Heart right ventricle (tissue), 16 donors: ENCODE data around the gene EBP. TPM values are rescaled to one million over a fixed set of nuclear protein-coding genes. Genes with fewer than 3 reads are reported as not detected.

ENCODE experiments used
- ATAC-seq, 8 donors: fragments of 200-7000 bp; cut with Tn5 transposase; one replicate each; pipeline ENCODE4 v1.9.1; 2020; ENCODE audit warnings: mild to moderate bottlenecking in 8 of 8, moderate library complexity in 8 of 8, moderate number of reproducible peaks in 1 of 8
- DNase-seq, 2 donors: peaks; one replicate each; pipeline ENCODE4 v3.0.0-alpha.2; 2020
- H3K27ac ChIP-seq, 10 donors: fragments of 200-600 bp; sonication (generic) in 2 of 10; one replicate each; pipeline versions ENCODE4 v1.5.0 to v1.8.0; 2020 to 2022; ENCODE audit warnings: mild to moderate bottlenecking in 3 of 10
- H3K27me3 ChIP-seq, 7 donors: fragments of 200-600 bp; one replicate each; pipeline ENCODE4 v1.8.0; 2021 to 2022; ENCODE audit warnings: mild to moderate bottlenecking in 2 of 7
- H3K36me3 ChIP-seq, 9 donors: fragments of 200-600 bp; sonication (generic) in 1 of 9; one replicate each; pipeline versions ENCODE4 v1.5.0 to v1.8.0; 2020 to 2022; ENCODE audit warnings: mild to moderate bottlenecking in 2 of 9
- H3K4me1 ChIP-seq, 9 donors: fragments of 200-600 bp; sonication (generic) in 1 of 9; one replicate each; pipeline versions ENCODE4 v1.5.0 to v1.8.0; 2020 to 2022; ENCODE audit warnings: mild to moderate bottlenecking in 4 of 9
- H3K4me3 ChIP-seq, 10 donors: fragments of 200-600 bp; sonication (generic) in 2 of 10; one replicate each; pipeline versions ENCODE4 v1.5.0 to v1.8.0; 2020 to 2022; ENCODE audit warnings: mild to moderate bottlenecking in 7 of 10, moderate library complexity in 2 of 10
- H3K9me3 ChIP-seq, 11 donors: fragments of 200-600 bp in 10 of 11; sonication (generic) in 2 of 11; one replicate each; pipeline versions ENCODE4 v1.5.0 to v1.8.0; 2013 to 2022; ENCODE audit warnings: mild to moderate bottlenecking in 2 of 11, control low read depth in 1 of 11, moderate library complexity in 1 of 11
- CTCF ChIP-seq, 9 donors: fragments of 200-600 bp; sonication (generic) in 2 of 9; IDR thresholded peaks; one replicate each; pipeline versions ENCODE4 v1.5.0 to v1.8.0; 2021 to 2022; ENCODE audit warnings: antibody characterized with exemption in 9 of 9, mild to moderate bottlenecking in 5 of 9, moderate library complexity in 1 of 9
- WGBS, 2 donors: extraction: QIAGEN DNeasy Blood & Tissue Kit; methylation state at CpG; one replicate each; pipeline ENCODE4 v1.1.7; 2013; ENCODE audit warnings: inconsistent platforms in 1 of 2; 5-methylcytosine and 5-hydroxymethylcytosine counted together
- intact Hi-C, 10 donors: fragments of 100-400 bp; cut with DNase I; formaldehyde crosslinking; loops; one replicate each; pipeline versions ENCODE4 v1.11.1 to v1.14.2; 2022
- polyA plus RNA-seq, 2 donors: library from polyadenylated mRNA; stranded (reverse); fragments of 200-250 nt; gene quantifications; one replicate each; pipeline ENCODE4 v1.2.3, GENCODE V29; 2013
- total RNA-seq, 10 donors: library from RNA; stranded (reverse); fragmentation: NEBNext Ultra II Directional in 3 of 10; extraction: Animal tissue kit (Norgen Biotek cat#: 25700) in 3 of 10; gene quantifications; one replicate each; pipeline versions ENCODE4 v1.2.1 to v1.2.4, GENCODE V29; 2021 to 2023
- donor health status: Arrhythmogenic right ventricular cardiomyopathy.
- donor health status: ischemic (EF 13 %, LVEDD 7.1; RV severe dilation, severe dysfunction).
- donor health status: healthy with polysubstance abuse.
- donor health status: DM: no; HTN: yes; CAD: no.
- donor health status: DM: no; HTN: no; CAD: no.
- donor health status: ischemic (EF 25% LVEDD 6.9; RV normal size, moderate dysfunction).
- donor health status: ischemic (EF 25% LVEDD 5.7; RV mildly dilated, moderate dysfunction).
- donor health status: healthy.
- donor health status: DM: yes; HTN: yes; CAD: no.
- donor health status: Ischemic cardiomyopathy.
- donor health status: ischemic (EF 35%, LVEDD 5.7; RV mildly dilated, moderate dysfunction).
- donor health status: nonischemic (EF 11% LVEDD 7.7; RV severe dilation, severe dysfunction).
- donor health status: DM: yes; HTN: yes; CAD: no.
- donor health status: PGD.
- donor health status: ischemic (EF 29% LVEDD 5.4; RV normal size, mild dysfunction).
- donor health status: nonischemic (EF 23%, LVEDD 6.1; RV moderate dilation, normal function).

EBP gene
- total and polyA plus RNA-seq, 12 donors: 35.1 to 128 (median 55.9) TPM

- H3K9me3 ChIP-seq: no peaks in the 10 kb centered on the region
- TF ChIP-seq CTCF (IDR thresholded peaks at IDR 0.05): peak in 5 of 9 donors; percentile 18 to 43 (median 29)
- 77 to 79% methylated on average over 3 to 4 of the region's 4 CpGs for WGBS, 2 donors
- intact Hi-C loops: no loop called here
- DNase-seq (no peak), ATAC-seq (no peak)
- peaks cover 0 to 24% (median 0%) of the 10 kb centered on the region in 9 donors for H3K36me3 ChIP-seq
- no peak overlapping the region for H3K4me3 ChIP-seq
- no peak overlapping the region for H3K27ac ChIP-seq
- peaks cover 0 to 10% (median 5%) of the 10 kb centered on the region in 9 donors for H3K4me1 ChIP-seq
- no peaks in the 10 kb centered on the region for H3K27me3 ChIP-seq
These were observed 10.0 kb upstream of the EBP start for GRCh38 chrX:48511560-48511959.

GRCh38 chrX:48512371-48512935, 9.2 kb upstream of the EBP start:
- TF ChIP-seq CTCF (IDR thresholded peaks at IDR 0.05): no peak
- 95 to 97% methylated on average over 20 of the region's 20 CpGs for WGBS, 2 donors
- H3K36me3 ChIP-seq: peaks cover 0 to 27% (median 0%) of the 10 kb centered on the region in 9 donors
- H3K4me3 ChIP-seq: no peak overlapping the region
- H3K9me3 ChIP-seq: no peaks in the 10 kb centered on the region
- ATAC-seq (no peak), DNase-seq (no peak)
- no peak overlapping the region for H3K27ac ChIP-seq
- H3K4me1 ChIP-seq: peaks cover 0 to 10% (median 5%) of the 10 kb centered on the region in 9 donors
- no peaks in the 10 kb centered on the region for H3K27me3 ChIP-seq
- intact Hi-C loops: no loop called here

GRCh38 chrX:48513670-48514069, 7.9 kb upstream of the EBP start:
- TF ChIP-seq CTCF (IDR thresholded peaks at IDR 0.05): no peak
- no peaks in the 10 kb centered on the region for H3K9me3 ChIP-seq
- DNase-seq: no peak
- intact Hi-C loops: no loop called here
- ATAC-seq: peak in 1 of 8 donors; percentile 10
- H3K4me3 ChIP-seq: no peak overlapping the region
- H3K36me3 ChIP-seq: peaks cover 0 to 27% (median 0%) of the 10 kb centered on the region in 9 donors
- no peaks in the 10 kb centered on the region for H3K27me3 ChIP-seq
- 66 to 78% methylated on average over 4 of the region's 4 CpGs for WGBS, 2 donors
- peak overlapping the region in 1 of 10 donors; percentile 7 for H3K27ac ChIP-seq
- H3K4me1 ChIP-seq: peaks cover 0 to 6% (median 5%) of the 10 kb centered on the region in 9 donors

- no peak for TF ChIP-seq CTCF (IDR thresholded peaks at IDR 0.05)
- Histone ChIP-seq H3K27ac (no peak overlapping the region), H3K27me3 (no peaks in the 10 kb centered on the region), H3K9me3 (no peaks in the 10 kb centered on the region), H3K4me3 (no peak overlapping the region), H3K4me1 (peaks cover 0 to 6% (median 5%) of the 10 kb centered on the region in 9 donors), H3K36me3 (peaks cover 0 to 27% (median 0%) of the 10 kb centered on the region in 9 donors)
- ATAC-seq (no peak), DNase-seq (no peak)
- WGBS, 2 donors: 90 to 93% methylated on average over 15 to 16 of the region's 16 CpGs
- intact Hi-C loops: no loop called here
These were observed 7.3 kb upstream of the EBP start for GRCh38 chrX:48514126-48514806.
